PFSK-1 (cell line): ENCODE measurements around the gene TMEM132E.

Source experiments
- FOXP2 ChIP-seq: optimal IDR thresholded peaks from 2 replicates; pipeline ENCODE3; 2011; ENCODE audit warnings: borderline replicate concordance, control low read depth, inconsistent platforms; ENCODE audit not compliant: insufficient read depth; ENCODE audit errors: extremely low read length, extremely low read depth
- POLR2AphosphoS5 ChIP-seq: IDR thresholded peaks from 2 replicates; pipeline ENCODE4 v1.6.1; 2012; ENCODE audit warnings: low read depth, mild to moderate bottlenecking, control low read depth, low read length, moderate library complexity
- REST ChIP-seq, 2 experiments: IDR thresholded peaks; 2 replicates each; pipeline versions ENCODE4 v1.6.1 to v1.8.0; 2011 to 2012; ENCODE audit warnings: low read depth in 2 of 2, low read length in 2 of 2, control low read depth in 1 of 2, inconsistent platforms in 1 of 2, mild to moderate bottlenecking in 1 of 2, moderate library complexity in 1 of 2; ENCODE audit not compliant: insufficient read depth in 1 of 2
- SIN3A ChIP-seq: IDR thresholded peaks from 2 replicates; pipeline ENCODE4 v1.6.1; 2012; ENCODE audit warnings: mild to moderate bottlenecking, low read length, moderate library complexity, borderline replicate concordance; ENCODE audit not compliant: insufficient read depth
- TAF1 ChIP-seq: IDR thresholded peaks from 2 replicates; pipeline ENCODE4 v1.6.1; 2012; ENCODE audit warnings: low read length, control low read depth, borderline replicate concordance; ENCODE audit not compliant: insufficient read depth

- TF ChIP-seq POLR2AphosphoS5 (no peak), SIN3A (no peak), TAF1 (no peak), REST (IDR thresholded peaks at IDR 0.05; ENCODE audit: insufficient read depth in 1 of 2, low read depth in 2 of 2, low read length in 2 of 2) (no peak), FOXP2 (no peak)
These were observed 54.4 kb downstream of the TMEM132E start for GRCh38 chr17:34633760-34634159.
